VCaP (cell line): Measurements from ENCODE around the gene LIN9.
"Not testable (repeated sequence)": the region's sequence is repeated elsewhere in the genome, so short reads cannot be mapped to it uniquely, and the experiment has no call there.

ENCODE experiments used
- H3K27ac ChIP-seq: fragments of 450-650 bp; 2 replicates; pipeline ENCODE4 v1.5.1; 2017
- CTCF ChIP-seq: fragments of 450-650 bp; conservative IDR thresholded peaks from 2 replicates; pipeline ENCODE4 v1.5.1; 2017; ENCODE audit warnings: mild to moderate bottlenecking, moderate library complexity

The LIN9 gene

GRCh38 chr1:226349801-226350518, 41.0 kb upstream of the LIN9 start:
- no peak overlapping the region for H3K27ac ChIP-seq
- no peak for TF ChIP-seq CTCF

GRCh38 chr1:226349081-226349480, 40.1 kb upstream of the LIN9 start:
- H3K27ac ChIP-seq = no peak overlapping the region
- no peak for TF ChIP-seq CTCF

GRCh38 chr1:226344441-226345259, 35.7 kb upstream of the LIN9 start:
- TF ChIP-seq CTCF = no peak
- H3K27ac ChIP-seq = no peak overlapping the region

GRCh38 chr1:226342656-226343055, 33.7 kb upstream of the LIN9 start:
- no peak for TF ChIP-seq CTCF
- H3K27ac ChIP-seq = no peak overlapping the region

GRCh38 chr1:226340111-226340510, 31.1 kb upstream of the LIN9 start:
- H3K27ac ChIP-seq = not testable (repeated sequence)

GRCh38 chr1:226337276-226337875, 28.4 kb upstream of the LIN9 start:
- no peak for TF ChIP-seq CTCF
- H3K27ac ChIP-seq = no peak overlapping the region

GRCh38 chr1:226335661-226336060, 26.7 kb upstream of the LIN9 start:
- TF ChIP-seq CTCF = no peak
- no peak overlapping the region for H3K27ac ChIP-seq
